Ovary (tissue), 3 donors: Measurements from ENCODE around the gene METAP1.

ENCODE experiments used
- POLR2A ChIP-seq: fragments of 450-650 bp; IDR thresholded peaks from one replicate; pipeline ENCODE4 v1.6.1; 2017; ENCODE audit warnings: antibody characterized with exemption, mild to moderate bottlenecking, moderate library complexity
- TF ChIP-seq, protein P1 (sequence below), 3 donors: fragments of 450-650 bp in 2 of 3; fragments of 200-600 bp in 1 of 3; IDR thresholded peaks; one replicate each; pipeline versions ENCODE4 v1.5.1 to v1.8.0; 2016 to 2022; ENCODE audit warnings: antibody characterized with exemption in 3 of 3, mild to moderate bottlenecking in 1 of 3
- donor health status: DM: no; HTN: no; CAD: no.

DNA sequence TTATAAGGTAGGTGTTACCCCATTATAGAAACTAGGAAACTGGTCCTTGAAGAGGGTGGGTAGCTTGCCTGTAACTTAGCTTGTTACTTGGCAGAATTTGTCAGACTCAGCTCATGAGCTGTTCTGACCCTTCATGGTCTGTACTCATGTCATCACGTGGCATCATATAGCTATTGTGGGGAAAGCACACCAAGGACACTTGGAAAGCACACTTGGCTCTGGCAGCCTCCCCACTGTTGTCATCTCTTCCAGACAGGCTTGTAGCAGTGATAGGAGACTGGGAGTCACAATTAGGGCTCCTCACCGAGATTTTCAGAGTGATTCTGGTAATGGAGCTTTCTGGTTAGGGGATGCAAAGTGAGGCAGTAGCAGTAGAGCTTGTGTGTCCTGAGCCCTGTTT, 62.7 kb downstream of the METAP1 start:
- TF ChIP-seq, protein P1, sequence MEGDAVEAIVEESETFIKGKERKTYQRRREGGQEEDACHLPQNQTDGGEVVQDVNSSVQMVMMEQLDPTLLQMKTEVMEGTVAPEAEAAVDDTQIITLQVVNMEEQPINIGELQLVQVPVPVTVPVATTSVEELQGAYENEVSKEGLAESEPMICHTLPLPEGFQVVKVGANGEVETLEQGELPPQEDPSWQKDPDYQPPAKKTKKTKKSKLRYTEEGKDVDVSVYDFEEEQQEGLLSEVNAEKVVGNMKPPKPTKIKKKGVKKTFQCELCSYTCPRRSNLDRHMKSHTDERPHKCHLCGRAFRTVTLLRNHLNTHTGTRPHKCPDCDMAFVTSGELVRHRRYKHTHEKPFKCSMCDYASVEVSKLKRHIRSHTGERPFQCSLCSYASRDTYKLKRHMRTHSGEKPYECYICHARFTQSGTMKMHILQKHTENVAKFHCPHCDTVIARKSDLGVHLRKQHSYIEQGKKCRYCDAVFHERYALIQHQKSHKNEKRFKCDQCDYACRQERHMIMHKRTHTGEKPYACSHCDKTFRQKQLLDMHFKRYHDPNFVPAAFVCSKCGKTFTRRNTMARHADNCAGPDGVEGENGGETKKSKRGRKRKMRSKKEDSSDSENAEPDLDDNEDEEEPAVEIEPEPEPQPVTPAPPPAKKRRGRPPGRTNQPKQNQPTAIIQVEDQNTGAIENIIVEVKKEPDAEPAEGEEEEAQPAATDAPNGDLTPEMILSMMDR (IDR thresholded peaks at IDR 0.05): no peak
- TF ChIP-seq POLR2A: no peak
